GM21619 (cell line): ENCODE results near the gene DSCAML1.

ENCODE experiments used
- ATAC-seq: cut with Tn5 transposase; IDR thresholded peaks from one replicate; pipeline ENCODE4 v1.9.1; 2021; ENCODE audit not compliant: unreplicated experiment

DSCAML1 gene

GRCh38 chr11:117535201-117535849 lies 261.7 kb downstream of the DSCAML1 start:
- no peak for ATAC-seq

DNA sequence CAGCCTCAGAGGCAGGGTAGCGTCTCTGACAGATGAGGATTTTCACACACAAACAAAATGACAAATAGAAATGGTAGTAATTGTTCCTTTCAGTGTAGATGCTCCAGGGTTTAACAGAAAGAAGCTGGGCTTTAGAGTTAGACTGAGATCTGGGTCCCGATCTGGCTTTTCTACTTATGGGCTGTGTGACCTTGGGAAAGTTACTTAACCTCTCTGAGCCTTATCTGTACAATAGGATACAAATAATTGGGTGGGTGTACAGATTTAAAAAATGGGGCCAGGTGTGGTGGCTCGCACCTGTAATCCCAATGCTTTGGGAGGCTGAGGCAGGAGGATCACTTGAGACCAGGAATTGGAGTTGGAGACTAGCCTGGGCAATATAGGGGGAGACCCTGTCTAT lies 264.4 kb downstream of the DSCAML1 start:
- no peak for ATAC-seq

GRCh38 chr11:117529816-117530215 lies 267.2 kb downstream of the DSCAML1 start:
- ATAC-seq: no peak

DNA sequence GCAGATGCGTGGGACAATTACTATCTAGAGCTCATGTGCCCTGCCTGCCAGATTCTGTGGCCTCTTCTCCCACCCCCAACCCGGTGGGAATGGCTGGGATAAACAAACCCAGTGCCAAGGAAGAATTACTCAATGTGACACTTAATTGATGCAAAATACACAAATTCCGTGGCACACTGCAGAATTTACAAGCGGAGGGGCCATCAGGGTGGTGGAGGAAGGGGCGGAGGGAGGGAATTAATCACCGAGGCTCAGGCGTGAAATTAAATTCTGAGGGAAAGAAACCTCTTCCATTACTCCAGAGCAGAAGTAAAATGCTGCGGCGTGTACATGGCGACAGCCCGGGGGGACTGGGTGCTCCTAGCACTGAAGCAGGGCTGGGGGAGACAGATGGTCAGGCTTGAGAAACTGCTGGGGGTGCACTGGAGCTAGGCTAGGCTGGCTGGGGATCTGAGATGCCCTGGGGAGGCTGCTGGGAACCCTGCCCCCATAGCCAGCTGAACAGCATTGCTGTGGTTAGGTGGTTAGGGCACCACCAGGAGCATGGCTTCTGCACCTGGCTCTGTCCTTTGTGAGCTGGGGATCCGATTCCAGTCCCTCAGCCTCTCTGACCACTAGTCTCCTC lies 268.8 kb downstream of the DSCAML1 start:
- no peak for ATAC-seq

DNA sequence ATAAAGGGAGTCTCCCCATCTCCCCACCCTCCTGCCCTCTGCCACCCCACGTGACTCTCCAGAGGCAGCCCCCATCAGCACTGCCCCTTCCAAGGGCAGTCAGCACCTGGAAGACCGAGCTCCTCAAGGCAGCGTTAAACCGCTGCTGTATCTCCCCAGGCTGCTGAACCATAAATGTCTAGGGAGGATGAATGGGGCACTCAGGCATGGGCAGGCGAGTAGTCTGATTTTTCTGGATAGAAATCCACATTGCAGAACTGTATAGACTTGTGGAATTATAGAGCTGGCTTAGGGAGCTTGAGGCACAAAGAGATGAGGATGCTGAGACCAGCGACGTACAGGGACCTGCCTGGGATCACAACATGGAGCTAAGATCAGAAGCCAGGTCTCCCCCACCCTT lies 269.7 kb downstream of the DSCAML1 start:
- ATAC-seq: no peak

DNA sequence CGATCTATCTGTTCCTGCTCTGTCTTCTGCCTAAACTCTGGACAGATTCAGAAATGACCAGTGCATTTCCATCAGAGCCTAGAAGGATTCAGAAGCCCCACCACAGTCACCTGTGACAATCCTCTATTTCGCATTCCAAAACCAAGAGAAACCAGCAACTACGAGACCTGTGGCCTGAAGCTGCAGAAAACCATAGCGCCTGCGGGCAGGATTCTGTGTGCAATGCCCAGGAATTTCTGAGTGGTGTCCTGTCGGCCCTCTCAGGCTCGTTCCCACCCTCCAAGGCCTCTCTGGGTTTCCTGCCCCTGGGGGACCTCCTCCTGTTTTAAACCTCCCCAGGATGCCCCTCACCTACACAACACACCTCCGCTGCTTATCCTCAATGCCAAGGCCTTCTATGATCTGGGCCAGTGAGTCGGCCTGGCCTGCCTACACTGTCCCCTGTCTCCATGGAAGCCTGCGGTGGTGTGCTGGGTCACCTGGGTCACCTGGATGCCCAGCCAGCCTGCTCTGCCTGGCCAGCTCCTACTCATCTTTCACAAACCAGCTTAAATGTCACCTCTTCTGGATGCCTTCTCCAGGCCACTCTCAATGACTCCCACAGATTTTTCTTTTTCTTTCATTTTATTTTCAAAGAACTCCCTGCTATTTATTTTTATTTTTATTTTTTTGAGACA lies 271.0 kb downstream of the DSCAML1 start:
- no peak for ATAC-seq

- no peak for ATAC-seq
These were observed 272.4 kb downstream of the DSCAML1 start for GRCh38 chr11:117524468-117525183.

DNA sequence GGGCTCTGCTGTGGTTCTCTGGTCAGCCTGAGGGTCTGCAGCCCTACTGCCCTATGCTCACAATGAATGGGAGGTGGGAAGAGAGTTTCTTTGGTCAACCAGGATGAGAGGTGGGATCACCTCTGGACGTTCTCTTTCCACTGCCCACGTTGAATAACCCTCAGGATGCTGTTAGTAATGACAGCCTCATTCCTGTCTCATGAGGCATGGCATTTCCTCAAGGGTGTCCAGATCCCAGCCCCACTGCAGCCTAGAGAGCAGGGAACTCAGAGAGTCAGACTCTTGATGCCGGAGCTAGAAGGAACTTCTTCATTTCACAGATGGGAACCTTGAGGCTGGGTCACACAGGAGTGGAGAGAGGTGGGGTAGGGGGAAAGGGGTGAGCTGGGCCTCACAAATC lies 273.3 kb downstream of the DSCAML1 start:
- no peak for ATAC-seq

GRCh38 chr11:117521974-117522373 lies 275.0 kb downstream of the DSCAML1 start:
- ATAC-seq: no peak

GRCh38 chr11:117520966-117521365 lies 276.1 kb downstream of the DSCAML1 start:
- ATAC-seq: no peak

GRCh38 chr11:117520201-117520600 lies 276.8 kb downstream of the DSCAML1 start:
- no peak for ATAC-seq

DNA sequence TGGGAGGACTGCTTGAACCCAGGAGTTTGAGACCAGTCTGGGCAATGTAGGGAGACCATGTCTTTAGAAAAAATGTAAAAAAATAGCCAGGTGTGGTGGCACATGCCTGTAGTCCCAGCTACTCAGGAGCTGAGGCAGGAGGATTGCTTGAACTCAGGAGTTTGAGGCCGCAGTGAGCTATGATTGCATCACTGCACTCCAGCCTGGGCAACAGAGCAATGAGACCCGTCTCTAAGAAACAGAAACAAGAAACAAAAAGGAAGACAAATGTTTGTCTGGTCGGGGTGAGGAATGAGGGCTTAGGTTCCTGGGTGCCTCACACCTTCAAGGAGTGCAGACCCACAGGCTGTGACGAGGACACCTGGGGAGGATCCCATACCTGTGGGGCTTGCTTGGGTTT lies 277.4 kb downstream of the DSCAML1 start:
- ATAC-seq: no peak

- ATAC-seq: no peak
These were observed 277.8 kb downstream of the DSCAML1 start for GRCh38 chr11:117519170-117519569.

DNA sequence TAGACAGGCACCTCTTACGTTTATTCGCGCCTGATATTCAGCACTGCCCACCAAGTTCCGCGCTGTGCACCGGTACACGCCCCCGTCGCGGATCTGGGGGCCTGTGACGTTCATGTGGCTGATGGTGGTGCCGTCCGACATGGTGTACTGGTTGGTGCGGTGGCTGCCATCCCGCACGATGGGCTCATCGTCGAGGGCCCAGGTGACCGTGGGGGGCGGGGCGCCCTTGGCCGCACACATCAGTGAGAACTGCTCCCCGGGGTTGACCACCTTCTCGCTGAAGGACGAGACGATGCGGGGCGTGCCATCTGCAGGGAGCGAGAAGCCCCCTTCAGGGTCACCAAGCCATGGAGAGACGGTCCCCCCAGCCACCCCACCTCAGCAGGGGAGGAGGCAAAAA lies 278.6 kb downstream of the DSCAML1 start:
- no peak for ATAC-seq

DNA sequence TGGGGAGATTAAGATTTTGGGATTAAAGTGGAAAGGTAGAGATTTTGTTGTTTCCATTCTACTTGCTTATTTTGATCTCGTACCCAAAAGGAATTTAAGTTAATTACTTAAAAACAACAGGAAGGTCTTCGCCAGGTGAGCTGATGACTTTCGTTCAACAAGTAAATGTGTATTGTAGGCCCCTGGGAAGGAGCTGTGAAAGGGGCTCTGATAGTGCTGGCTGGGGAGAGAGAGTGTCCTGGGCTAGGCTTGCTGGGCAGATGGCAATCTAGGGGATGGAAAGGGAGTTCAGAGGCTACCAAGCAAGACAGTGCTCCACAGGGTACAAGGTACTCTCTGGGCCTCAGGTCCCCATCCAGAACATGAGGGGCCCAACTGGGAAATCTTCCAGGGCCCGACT lies 279.9 kb downstream of the DSCAML1 start:
- no peak for ATAC-seq

GRCh38 chr11:117515892-117516787 lies 280.9 kb downstream of the DSCAML1 start:
- no peak for ATAC-seq

GRCh38 chr11:117514256-117514655 lies 282.8 kb downstream of the DSCAML1 start:
- no peak for ATAC-seq

DNA sequence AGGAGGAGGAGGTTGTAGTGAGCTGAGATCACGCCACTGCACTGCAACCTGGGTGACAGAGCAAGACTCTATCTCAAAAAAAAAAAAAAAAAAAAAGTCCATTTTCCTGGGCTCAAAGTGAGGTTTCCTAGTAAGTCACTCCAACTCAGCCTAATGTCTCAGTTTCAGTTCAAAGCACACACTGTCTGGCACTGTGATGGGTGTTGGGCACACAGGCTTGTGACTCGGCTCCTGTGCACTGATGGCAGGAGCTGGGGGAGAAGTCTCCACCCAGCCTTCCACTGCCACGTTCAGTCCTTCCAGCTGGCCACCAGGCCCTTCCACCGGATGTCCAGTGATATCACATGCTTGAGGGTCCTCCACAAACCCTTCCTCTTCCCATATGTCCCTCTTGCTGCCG lies 283.4 kb downstream of the DSCAML1 start:
- no peak for ATAC-seq

DNA sequence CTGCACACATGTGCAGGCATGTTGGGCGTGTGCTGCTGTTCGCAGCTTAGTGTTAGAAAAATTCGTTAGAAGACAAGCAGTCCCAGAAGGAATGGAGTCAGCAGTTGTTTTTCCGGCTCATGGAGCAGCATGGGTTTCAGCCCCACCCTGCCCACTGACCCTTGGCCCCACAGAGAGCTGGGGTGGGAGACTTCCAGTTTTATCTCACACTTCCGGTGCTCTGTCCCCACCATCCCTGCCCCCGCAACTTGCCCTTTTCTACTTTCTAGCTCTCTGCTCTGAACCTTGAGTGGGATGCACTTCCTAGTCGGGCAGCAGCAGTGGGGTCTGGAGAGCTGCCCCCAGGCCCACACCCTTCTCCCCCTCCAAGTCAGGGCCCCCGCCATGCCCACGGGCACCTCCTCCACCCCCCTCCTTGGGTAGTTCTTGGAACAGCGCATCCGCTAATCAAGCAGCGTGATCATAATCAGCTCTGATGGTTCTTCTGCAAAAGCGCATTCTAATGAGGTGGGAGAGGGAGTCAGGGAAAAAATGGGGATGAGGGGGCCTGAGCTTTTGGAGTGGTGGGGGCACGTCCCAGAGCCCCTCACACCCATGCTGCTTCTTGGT lies 285.0 kb downstream of the DSCAML1 start:
- no peak for ATAC-seq

DNA sequence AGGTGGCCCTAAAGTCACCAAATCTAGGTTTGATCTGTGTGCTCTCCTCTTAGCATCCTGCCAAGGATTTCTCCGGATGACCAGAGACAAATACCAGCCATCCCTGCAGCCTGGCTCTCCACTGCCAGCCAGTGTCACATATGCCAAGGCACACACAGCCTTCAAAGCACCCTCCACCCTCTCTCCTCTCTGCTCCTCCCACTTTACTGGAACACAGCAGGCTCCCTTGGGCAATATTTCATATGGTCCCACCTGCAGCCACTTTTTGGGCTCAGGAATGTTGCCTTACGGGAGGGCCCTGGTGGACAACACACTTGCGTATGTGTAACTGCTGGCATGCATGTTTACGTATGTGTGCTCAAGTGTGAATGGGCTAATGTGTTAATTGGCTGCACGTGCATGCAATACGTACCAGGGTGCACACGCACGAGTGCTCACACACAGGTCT lies 285.5 kb downstream of the DSCAML1 start:
- ATAC-seq: no peak
